Liver (tissue), 3 donors: Measurements from ENCODE around the gene TMEM38B.

ENCODE experiments used
- EGR1 ChIP-seq, 2 donors: IDR thresholded peaks; 2 replicates each; pipeline ENCODE4 v1.6.1; 2016 to 2018; ENCODE audit warnings: antibody characterized with exemption in 2 of 2, low read depth in 2 of 2
- HNF4A ChIP-seq, 2 donors: conservative IDR thresholded peaks; 2 replicates each; pipeline ENCODE4 v1.6.1; 2016; ENCODE audit warnings: antibody characterized with exemption in 2 of 2, mild to moderate bottlenecking in 2 of 2
- JUND ChIP-seq, 2 donors: IDR thresholded peaks; 2 replicates each; pipeline ENCODE4 v1.6.1; 2016; ENCODE audit warnings: antibody characterized with exemption in 2 of 2
- RAD21 ChIP-seq, 2 donors: IDR thresholded peaks; 2 replicates each; pipeline ENCODE4 v1.6.1; 2016; ENCODE audit warnings: antibody characterized with exemption in 2 of 2, mild to moderate bottlenecking in 2 of 2
- REST ChIP-seq: IDR thresholded peaks from 2 replicates; pipeline ENCODE4 v1.6.1; 2016; ENCODE audit warnings: antibody characterized with exemption, mild to moderate bottlenecking
- RXRA ChIP-seq, 2 donors: IDR thresholded peaks; 2 replicates each; pipeline ENCODE4 v1.6.1; 2017 to 2018; ENCODE audit warnings: antibody characterized with exemption in 2 of 2, mild to moderate bottlenecking in 1 of 2
- TAF1 ChIP-seq: conservative IDR thresholded peaks from 2 replicates; pipeline ENCODE4 v1.6.1; 2016; ENCODE audit warnings: antibody characterized with exemption, mild to moderate bottlenecking
- YY1 ChIP-seq: IDR thresholded peaks from 2 replicates; pipeline ENCODE4 v1.6.1; 2016; ENCODE audit warnings: antibody characterized with exemption, mild to moderate bottlenecking
- TF ChIP-seq, protein P1 (sequence below): fragments of 150-350 bp; IDR thresholded peaks from 2 replicates; pipeline ENCODE4 v1.5.1; 2017; ENCODE audit warnings: improper control_type of control experiment, low read depth, low read length; ENCODE audit not compliant: missing input control
- TF ChIP-seq, protein P2 (sequence below): IDR thresholded peaks from 2 replicates; pipeline ENCODE4 v1.6.1; 2016; ENCODE audit warnings: antibody characterized with exemption
- TF ChIP-seq, protein P3 (sequence below): IDR thresholded peaks from 2 replicates; pipeline ENCODE4 v1.6.1; 2016; ENCODE audit warnings: antibody characterized with exemption
- TF ChIP-seq, protein P4 (sequence below): IDR thresholded peaks from 2 replicates; pipeline ENCODE4 v1.6.1; 2016; ENCODE audit warnings: antibody characterized with exemption
- donor health status: healthy.
- donor health status: healthy.

DNA sequence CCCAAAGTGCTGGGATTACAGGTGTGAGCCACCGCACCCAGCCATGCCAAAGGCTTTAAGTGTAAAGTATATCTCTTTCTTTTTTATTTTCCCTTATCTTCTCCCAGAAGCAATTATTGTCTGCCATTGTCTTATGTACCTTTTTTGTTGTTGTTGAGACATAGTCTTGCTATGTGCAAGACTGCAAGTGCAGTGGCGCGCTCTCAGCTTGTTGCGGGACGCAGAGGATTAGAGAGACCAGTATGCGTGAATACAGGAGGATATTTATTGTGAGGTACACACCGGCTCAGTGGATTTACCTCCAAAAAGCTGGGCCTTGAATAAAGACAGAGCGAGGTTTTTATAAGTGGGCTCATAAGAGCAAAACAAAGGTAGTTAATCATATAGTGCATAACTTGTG lies 11.8 kb downstream of the TMEM38B start:
- TF ChIP-seq, protein P1, sequence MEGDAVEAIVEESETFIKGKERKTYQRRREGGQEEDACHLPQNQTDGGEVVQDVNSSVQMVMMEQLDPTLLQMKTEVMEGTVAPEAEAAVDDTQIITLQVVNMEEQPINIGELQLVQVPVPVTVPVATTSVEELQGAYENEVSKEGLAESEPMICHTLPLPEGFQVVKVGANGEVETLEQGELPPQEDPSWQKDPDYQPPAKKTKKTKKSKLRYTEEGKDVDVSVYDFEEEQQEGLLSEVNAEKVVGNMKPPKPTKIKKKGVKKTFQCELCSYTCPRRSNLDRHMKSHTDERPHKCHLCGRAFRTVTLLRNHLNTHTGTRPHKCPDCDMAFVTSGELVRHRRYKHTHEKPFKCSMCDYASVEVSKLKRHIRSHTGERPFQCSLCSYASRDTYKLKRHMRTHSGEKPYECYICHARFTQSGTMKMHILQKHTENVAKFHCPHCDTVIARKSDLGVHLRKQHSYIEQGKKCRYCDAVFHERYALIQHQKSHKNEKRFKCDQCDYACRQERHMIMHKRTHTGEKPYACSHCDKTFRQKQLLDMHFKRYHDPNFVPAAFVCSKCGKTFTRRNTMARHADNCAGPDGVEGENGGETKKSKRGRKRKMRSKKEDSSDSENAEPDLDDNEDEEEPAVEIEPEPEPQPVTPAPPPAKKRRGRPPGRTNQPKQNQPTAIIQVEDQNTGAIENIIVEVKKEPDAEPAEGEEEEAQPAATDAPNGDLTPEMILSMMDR = no peak
- TF ChIP-seq TAF1 = no peak
- no peak for TF ChIP-seq REST
- no peak for TF ChIP-seq YY1
- TF ChIP-seq, protein P2, sequence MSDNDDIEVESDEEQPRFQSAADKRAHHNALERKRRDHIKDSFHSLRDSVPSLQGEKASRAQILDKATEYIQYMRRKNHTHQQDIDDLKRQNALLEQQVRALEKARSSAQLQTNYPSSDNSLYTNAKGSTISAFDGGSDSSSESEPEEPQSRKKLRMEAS = no peak
- TF ChIP-seq, protein P3, sequence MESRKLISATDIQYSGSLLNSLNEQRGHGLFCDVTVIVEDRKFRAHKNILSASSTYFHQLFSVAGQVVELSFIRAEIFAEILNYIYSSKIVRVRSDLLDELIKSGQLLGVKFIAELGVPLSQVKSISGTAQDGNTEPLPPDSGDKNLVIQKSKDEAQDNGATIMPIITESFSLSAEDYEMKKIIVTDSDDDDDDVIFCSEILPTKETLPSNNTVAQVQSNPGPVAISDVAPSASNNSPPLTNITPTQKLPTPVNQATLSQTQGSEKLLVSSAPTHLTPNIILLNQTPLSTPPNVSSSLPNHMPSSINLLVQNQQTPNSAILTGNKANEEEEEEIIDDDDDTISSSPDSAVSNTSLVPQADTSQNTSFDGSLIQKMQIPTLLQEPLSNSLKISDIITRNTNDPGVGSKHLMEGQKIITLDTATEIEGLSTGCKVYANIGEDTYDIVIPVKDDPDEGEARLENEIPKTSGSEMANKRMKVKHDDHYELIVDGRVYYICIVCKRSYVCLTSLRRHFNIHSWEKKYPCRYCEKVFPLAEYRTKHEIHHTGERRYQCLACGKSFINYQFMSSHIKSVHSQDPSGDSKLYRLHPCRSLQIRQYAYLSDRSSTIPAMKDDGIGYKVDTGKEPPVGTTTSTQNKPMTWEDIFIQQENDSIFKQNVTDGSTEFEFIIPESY = no peak
- TF ChIP-seq RAD21 (IDR thresholded peaks at IDR 0.05) = no peak
- TF ChIP-seq EGR1 (IDR thresholded peaks at IDR 0.05; ENCODE audit: low read depth in 2 of 2) = no peak
- TF ChIP-seq RXRA (IDR thresholded peaks at IDR 0.05) = no peak
- TF ChIP-seq HNF4A (conservative IDR thresholded peaks at IDR 0.05) = no peak
- TF ChIP-seq JUND (IDR thresholded peaks at IDR 0.05) = no peak
- TF ChIP-seq, protein P4, sequence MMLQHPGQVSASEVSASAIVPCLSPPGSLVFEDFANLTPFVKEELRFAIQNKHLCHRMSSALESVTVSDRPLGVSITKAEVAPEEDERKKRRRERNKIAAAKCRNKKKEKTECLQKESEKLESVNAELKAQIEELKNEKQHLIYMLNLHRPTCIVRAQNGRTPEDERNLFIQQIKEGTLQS = no peak
